ENCODE data around the gene ACTL9.

ACTL9 gene

DNA sequence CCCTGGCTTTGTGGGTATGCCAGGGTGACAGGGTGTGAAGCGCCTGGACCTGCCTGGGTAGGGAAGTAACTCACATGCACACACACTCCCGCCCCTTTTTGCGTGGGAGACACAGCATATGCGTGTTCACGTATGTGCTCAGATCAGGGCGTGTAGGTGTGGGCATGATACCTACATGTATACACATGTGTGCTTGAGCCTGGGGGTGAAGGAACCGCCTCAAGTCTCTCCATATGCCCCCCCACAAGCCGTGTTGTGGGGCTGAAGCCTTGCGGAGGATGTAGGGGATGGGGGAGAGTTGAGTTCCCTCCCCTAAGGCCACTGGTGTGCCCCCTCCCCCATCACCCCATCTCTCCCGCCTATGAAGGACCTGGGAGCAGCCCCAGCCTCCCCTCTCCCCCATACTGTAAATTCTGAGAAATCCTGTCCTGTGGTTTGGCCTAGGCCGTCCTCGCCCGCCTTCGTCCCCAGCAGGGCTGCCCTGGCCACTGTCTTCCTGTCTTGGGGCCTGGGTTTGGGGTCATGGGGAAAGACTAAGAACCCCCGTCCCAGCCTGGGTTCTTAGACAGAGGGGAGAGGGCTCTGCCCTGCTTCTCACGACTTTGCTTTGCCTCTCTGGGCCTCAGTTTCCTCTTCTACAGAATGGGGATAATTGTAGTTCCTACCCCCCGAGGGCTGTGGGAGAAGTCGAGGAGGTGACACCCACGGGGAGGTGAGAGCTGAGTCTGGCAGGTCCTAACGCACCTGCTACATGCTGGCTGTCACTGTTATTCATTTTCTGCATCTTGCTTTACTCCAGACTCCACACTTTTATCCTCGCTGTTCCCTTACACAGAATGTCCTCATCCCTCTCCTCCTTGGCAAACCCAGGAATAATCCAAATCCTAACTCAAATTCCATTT is 14.3 kb downstream of the ACTL9 start:
- DNase-seq (ENCODE audit: low read depth in 2 of 2), result no peak

DNA sequence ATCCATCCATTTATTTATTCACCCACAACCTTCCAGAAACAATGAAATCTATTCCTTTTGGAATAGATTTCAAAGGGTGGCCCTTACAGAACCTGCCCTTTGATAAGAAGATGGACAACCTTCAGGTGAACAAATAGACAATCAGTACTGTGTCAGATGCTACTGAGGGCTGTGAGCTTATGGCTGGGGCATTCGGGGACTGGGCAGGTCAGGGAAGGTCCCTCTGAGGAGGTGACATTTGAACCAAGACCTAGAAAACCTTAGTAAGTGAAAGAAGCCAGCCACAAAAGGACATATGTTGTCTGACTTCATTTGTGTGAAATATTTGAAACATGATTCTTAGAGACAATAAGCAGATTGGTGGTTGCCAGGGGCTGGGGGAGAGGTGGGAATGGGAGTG is 15.7 kb downstream of the ACTL9 start:
- DNase-seq (ENCODE audit: low read depth in 2 of 2), result no peak

- no peak for DNase-seq (ENCODE audit: low read depth in 2 of 2)
These were observed 16.1 kb downstream of the ACTL9 start for GRCh38 chr19:8682472-8682871.

DNA sequence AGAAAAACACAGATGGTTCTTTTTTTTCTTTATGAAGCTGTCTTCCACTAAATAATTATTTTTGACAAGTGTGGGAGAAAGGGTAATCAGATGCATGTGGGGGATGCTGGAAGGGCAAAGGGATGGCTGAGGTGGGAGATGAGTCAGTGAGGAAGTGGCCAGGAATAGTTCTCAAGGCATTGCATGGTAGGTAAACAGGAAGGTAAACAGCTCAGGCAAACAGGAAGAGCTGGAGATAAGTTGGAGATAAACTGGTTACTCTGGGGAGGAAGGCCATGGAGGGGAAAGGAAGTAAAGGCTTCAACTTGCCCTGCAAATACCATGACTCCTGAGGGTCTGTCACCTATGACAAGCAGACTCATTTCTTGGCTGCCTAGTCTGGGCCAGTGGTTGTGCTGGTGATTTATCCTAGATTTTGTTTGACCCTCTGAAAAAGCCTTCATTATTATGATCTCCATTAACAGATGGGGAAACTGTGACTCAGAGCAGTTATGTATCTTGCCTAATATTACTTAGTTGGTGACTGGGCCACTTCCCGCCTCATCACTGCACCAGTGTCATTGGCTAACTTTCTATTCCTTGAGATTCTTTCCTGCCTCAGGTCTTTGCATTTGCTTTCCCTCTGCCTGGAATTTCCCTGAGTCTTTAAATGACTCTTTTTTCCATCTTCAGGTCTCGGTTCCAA is 17.1 kb downstream of the ACTL9 start:
- no peak for DNase-seq (ENCODE audit: low read depth in 2 of 2)

DNA sequence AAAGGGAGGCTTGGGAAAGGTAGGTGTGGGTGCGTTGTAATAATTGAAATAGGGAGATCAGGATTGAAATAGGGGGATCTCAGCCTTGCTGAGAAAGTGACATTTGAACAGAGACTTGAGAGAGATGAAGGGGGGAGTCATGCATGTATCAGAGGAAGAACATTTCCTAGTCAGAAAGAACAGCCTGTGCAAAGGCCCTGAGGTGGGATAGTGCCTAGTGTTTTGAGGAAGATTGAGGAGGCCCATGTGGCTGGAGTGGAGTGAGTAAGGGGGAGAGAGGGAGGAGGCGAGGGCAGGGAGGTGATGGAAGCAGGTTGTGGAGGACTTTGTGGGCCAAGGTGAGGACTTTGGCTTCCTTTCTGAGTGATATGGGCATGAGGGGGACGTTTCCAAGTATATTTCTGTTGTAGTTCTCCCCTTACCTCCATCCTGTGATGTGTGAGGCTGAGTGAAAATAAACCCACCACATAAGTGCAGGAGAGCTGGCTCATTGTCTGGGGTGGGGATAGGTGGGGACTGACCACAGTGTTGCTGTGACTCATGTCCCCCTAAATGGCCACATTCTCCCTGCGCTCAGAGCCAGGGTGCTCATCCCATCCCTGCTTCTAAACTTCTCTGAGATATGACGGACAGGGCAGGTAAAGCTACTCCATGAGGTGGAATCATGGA is 17.8 kb downstream of the ACTL9 start:
- DNase-seq (ENCODE audit: low read depth in 2 of 2), result no peak

GRCh38 chr19:8678244-8678807 is 20.3 kb downstream of the ACTL9 start:
- DNase-seq (ENCODE audit: low read depth in 2 of 2), result no peak

DNA sequence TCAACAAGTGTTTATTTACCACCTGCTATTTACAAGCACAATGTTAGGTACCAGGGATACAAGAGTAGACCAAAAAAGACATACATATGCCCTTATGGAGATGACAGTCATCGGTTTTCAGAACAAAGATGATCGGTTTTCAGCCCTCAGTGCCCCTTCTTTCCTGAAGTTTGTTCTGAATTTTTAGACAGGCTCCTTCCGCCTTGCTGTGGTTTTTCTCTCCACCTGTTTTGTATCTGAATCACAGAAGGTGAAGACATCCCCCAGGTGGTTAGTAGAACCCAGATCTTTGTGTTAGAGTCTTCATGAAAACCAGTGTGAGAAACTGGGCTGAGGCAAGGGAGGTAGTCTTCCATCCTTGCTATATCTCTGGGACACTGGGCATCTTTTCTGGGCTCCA is 23.5 kb downstream of the ACTL9 start:
- DNase-seq (ENCODE audit: low read depth in 2 of 2), result no peak

DNA sequence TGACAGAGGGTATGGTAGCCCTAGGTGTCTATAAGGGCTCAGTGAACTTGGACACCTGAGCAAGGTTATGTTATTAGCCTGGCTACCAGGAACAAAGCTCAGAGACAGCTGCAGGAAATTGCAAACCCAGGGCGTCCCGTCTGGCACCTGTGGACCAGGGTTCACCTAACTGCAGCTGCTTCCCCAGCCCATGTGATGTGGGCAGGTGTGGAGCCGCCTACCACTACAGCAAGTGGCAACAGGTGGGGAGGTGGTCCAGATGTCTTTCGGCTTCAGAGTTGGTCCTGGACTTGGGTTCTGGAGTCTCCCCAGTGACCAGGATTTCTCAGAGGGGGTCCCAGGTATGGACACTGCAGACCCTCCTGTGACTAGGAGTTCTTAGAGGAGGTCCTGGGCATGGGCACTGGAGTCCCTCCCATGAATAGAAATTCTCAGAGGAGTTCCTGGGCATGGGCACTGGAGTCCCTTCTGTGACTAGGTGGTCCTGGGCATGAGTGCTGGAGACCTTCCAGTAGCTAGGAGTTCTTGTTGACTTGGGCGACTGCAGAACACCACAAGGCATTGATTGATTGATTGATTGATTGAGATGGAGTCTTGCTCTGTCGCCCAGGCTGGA is 25.2 kb downstream of the ACTL9 start:
- no peak for DNase-seq (ENCODE audit: low read depth in 2 of 2)

DNA sequence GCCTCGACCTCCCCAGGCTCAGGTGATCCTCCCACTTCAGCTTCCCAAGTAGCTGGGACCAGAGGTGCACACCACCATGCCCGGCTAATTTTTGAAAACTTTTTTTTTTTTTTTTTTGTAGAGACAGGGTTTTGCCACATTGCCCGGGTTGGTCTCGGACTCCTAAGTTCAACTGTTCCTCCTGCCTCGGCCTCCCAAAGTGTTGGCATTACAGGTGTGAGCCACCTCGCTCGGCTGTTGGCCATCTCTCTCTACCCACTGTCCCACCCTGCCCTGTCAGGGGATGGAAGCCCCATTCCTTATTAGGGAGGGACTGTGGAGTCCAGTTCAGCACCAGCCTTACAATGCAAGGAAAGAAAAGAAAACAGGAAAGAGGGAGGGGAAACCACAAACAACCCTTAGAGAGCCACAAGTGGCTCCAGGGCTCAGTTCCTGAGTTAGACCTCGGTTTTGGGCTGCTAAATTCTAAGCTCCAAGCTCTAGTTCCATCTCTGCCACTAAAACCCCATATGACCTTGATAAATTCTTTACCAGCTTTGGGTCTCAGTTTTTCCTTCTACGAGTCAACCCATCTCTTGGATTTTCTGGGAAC is 31.7 kb downstream of the ACTL9 start:
- no peak for DNase-seq (ENCODE audit: low read depth in 2 of 2)

- DNase-seq (ENCODE audit: low read depth in 2 of 2), result no peak
These were observed 33.0 kb downstream of the ACTL9 start for GRCh38 chr19:8665468-8666213.

GRCh38 chr19:8664671-8665057 is 33.9 kb downstream of the ACTL9 start:
- no peak for DNase-seq (ENCODE audit: low read depth in 2 of 2)

DNA sequence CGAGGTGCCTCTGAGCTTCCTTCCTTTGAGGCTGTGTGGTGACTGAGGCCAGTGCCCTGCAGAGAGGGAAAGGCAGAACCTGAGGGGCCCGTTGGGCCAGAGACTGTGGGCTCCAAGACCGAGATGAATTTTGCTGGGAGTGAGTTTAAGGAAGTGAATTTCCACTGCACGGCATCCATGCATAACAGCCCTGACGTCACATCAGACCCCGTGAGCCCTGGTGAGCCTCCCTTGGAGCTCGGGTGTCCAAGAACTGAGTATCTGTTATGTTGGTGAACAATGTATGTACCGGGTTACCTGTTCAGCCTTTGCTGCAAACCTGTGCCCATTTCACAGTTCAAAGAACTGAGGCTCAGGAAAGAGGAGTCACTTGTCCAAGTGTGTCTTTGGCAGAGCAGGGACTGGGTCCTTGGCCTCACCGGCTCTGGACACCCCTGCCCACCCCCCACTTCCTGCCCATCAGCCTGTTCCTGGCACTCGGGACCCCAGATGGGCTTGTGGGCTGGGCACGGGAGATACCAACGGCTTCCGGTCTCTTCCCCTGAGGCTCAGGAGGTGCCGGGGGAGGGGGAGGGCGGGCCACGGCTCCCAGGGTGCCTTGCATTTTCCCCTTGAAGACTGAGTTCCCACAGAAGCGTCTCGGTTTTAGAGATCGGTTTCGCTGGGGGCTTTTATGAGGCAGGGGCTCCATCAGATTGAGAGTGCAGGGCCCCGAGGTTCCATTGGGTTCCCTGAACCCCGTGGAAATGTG is 34.5 kb downstream of the ACTL9 start:
- peak in 1 of 2 donors; percentile 18 for DNase-seq (ENCODE audit: low read depth in 2 of 2)

- no peak for DNase-seq (ENCODE audit: low read depth in 2 of 2)
These were observed 36.3 kb downstream of the ACTL9 start for GRCh38 chr19:8662263-8662662.

DNA sequence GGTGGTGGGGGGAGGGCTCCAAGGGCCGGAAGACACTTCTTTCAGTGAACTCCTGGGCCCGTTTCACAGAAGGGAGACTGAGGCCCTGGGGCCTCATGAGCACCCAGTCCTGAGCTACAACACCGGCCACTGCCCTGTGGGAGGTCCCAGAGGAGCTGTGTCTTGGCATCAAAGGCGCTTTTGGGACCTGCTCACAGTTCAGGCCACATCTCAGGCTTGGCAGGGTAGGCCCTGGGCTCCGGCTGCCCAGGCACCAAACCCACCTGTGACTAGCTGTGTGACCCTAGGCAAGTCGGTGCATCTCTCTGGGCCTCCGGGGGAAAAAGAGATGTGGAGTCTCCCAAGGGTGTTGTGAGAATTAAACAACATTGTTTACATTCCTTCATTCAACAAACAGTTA is 38.7 kb downstream of the ACTL9 start:
- no peak for DNase-seq (ENCODE audit: low read depth in 2 of 2)

GRCh38 chr19:8657869-8658268 is 40.7 kb downstream of the ACTL9 start:
- DNase-seq (ENCODE audit: low read depth in 2 of 2), result no peak

GRCh38 chr19:8655340-8655709 is 43.3 kb downstream of the ACTL9 start:
- peak; percentile 18 to 32 for DNase-seq (ENCODE audit: low read depth in 2 of 2)

GRCh38 chr19:8654591-8655339 is 43.8 kb downstream of the ACTL9 start:
- peak; percentile 40 to 59 for DNase-seq (ENCODE audit: low read depth in 2 of 2)

DNA sequence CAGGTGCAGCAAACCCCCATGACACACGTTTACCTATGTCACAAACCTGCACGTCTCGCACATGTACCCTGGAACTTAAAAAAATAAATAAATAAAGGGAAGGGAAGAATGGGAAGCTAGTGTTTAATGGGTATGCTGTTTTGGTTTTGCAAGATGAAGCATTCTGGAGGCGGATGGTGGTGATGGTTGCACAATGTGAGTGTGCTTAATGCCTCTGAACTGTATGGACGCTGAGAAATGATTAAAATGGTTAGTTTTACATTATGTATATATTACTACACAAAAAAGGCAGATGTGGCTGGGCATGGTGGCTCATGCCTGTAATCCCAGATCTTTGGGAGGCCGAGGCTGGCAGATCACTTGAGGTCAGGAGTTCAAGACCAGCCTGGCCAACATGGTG is 50.4 kb downstream of the ACTL9 start:
- no peak for DNase-seq (ENCODE audit: low read depth in 2 of 2)
